G401 (cell line): ENCODE data around the gene SYT14. TPM values are rescaled to one million over a fixed set of nuclear protein-coding genes. Genes with fewer than 3 reads are reported as not detected.
"Not testable (repeated sequence)": the region's sequence is repeated elsewhere in the genome, so short reads cannot be mapped to it uniquely, and the experiment has no call there.

Experiments used
- DNase-seq: peaks from one replicate; pipeline ENCODE4 v3.0.0-alpha.2; 2015; ENCODE audit warnings: low spot score
- in situ Hi-C: cut with HindIII; loops from 2 replicates; pipeline ENCODE4 v1.10.0; 2016; ENCODE audit warnings: low sequenced_read_pairs, mixed read lengths
- total RNA-seq: library from RNA; depleted of rRNA; stranded (reverse); fragments of >200 nt; shearing (Covaris generic); gene quantifications from 2 replicates; pipeline ENCODE4 v1.2.3, GENCODE V29; 2014

SYT14 gene
- total RNA-seq, 1 experiment from 2014 or later, result 58.0 TPM

DNA sequence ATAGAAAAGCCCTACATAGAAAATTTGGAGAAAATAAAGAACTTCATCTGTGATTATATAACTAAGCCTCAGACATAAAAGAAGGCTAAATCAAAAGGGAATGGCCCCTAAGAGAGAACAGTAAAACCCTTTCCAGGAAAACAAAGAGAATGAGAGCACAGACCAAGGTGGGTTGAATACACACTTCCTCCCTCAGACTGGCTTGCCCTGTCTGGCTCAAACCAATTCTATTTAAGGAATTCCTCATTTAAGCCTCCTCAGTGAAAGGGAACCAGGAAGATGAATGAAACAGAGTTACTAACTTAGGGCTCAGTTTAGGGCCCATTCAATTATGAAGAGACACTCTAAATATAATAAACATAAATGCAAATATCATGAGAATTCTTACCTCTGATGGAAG, 10.6 kb upstream of the SYT14 start:
- DNase-seq, result no peak
- in situ Hi-C loops, result no loop called here

DNA sequence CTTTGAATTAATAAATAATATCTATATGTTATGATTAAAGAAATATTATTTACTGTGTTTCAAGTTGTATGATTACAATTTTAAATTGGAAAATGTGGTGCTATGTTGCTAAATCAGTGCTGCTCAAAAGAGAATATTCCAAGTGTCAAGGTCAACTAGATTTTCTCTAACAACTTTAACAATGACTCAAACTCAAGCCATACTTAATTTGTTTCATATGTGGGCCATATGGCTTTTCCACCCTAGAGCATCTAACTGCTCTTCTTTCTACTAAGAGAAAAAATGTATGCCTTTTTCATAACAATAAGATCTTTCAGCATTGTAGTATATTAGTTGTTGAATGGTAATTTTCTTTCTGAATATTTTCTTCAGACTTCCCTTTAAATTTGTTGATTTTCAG, 8.3 kb upstream of the SYT14 start:
- in situ Hi-C loops, result no loop called here
- DNase-seq, result no peak

DNA sequence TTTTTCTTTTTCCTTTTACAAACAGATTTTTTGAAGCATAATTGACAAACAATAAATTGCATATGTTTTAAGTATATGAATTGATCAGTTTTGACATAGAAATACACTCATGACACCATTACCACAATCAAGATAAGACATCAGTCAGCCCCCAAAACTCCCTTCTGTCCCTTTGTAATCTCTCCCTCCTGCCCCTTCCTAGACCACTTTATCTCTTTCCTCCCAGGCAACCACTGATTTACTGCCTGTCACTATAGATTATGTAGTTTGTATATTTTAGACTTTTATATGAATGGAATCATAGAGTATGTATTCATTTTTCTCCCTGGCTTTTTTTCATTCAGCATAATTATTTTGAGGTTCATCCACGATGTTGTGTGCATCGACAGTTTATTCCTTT, 6.9 kb upstream of the SYT14 start:
- in situ Hi-C loops, result no loop called here
- no peak for DNase-seq

DNA sequence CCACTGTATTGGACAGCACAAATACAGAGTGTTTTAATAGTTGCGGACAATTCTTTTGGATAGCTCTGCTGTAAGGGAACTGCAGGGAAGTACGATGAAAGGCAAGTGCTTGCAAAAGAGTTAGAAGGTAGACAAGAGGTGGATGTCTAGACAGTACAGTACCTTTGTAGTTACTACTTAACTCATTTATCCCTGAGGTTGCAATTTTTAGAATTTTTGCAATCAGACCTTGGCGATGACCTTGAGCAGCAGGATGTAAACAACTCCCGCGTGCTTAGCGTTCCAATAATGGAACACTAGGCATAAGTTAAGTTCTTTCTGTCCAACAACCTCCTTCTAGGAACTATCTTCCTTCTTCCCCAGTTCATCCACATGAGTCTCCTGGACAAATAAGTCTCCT, 1.9 kb upstream of the SYT14 start:
- DNase-seq, result no peak
- in situ Hi-C loops, result no loop called here

DNA sequence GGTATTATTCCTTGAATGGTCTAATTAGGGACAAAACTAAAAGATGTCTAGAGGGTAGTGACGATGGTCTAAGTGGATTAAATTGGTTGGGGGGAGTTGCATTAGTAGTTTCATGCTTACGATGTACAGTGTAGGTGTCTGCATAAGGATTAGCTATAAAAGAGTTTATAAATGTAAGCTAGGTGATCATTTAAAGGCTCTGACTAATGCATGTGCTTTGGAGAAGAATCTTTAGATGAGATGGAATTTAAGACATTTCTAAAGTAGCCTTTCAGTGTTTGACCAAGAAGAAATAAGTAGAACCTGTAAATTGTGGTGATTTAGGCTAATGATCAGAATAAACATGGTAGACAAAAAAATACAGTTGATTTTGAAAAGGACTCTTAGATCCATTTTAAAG, 7.4 kb downstream of the SYT14 start:
- in situ Hi-C loops, result no loop called here
- no peak for DNase-seq

DNA sequence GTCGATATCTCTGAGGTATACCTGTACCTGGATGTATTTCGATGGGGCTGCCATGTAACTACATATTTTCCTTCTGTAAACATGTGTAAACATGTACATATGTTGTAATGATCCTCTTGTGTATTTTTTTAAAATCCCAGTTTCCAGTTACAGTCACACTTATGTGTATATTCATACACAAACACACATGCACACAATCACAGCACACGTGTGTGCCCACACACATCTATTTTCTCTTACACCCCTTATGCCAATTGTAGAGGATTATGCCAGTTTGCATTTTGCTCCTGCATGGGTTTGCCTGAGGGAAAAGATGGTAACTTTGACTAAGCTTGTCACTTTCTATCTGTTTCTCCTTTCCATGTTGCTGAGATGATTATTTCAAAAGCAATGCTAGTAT, 10.1 kb downstream of the SYT14 start:
- in situ Hi-C loops, result no loop called here

DNA sequence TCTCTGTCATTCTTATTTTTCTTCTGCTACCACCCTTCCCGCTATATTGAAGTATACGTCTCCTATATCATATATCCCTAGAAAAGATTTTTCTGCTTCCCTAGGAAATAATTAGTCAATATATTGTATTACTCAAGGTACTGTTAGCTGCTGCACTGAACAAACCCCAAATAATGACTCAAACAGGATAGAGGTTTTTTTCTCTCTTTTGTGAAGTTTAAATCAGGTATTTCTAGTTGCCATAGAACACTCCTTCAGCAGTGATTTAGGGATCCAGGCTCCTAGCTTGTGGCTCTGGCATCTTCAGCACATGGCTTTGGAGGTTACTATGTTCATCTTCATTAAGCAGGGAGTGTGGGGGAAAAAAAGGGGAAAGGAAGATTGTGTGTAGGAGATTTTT, 18.1 kb downstream of the SYT14 start:
- in situ Hi-C loops, result no loop called here

More for the DNA sequence above, 10.1 kb downstream of the SYT14 start:
- no peak for DNase-seq

DNA sequence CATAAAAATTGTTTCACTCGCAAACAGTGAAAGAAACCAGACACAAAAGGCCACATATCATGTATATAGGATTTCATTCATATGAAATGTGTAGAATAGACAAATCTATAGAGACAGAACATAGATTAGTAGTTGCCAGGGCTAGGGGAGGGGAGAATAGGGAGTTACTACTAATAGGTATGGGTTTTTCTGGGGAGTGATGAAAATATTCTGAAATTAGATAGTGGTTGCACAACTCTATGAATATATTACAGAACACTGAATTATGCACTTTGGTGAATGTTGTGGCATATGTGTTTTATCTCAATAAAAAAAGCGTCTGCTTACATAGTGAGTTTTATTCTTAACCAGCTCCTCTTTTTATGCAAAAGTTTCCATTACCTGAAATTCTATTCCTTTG, 21.6 kb downstream of the SYT14 start:
- in situ Hi-C loops, result no loop called here
- DNase-seq, result no peak

More for the DNA sequence above, 18.1 kb downstream of the SYT14 start:
- DNase-seq, result no peak

DNA sequence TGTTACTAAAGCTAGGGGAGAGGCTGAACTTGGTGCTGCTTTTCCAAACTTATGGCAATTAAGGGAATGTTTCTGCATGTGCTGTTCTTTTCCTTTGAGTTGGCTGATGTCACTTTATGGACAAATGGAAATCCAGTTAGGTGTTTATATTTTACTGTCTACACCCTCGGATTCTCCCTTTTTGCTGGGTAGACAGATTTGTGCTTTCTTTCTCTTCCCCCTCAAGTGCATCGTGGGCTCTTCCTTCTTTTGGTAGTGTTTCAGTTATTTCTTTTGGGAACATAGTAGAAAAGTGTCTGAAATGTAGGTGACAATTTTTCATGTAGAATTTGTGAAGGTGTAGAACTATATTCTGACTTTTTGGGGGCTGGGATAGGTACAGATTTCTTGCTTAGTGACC, 22.9 kb downstream of the SYT14 start:
- in situ Hi-C loops, result no loop called here

DNA sequence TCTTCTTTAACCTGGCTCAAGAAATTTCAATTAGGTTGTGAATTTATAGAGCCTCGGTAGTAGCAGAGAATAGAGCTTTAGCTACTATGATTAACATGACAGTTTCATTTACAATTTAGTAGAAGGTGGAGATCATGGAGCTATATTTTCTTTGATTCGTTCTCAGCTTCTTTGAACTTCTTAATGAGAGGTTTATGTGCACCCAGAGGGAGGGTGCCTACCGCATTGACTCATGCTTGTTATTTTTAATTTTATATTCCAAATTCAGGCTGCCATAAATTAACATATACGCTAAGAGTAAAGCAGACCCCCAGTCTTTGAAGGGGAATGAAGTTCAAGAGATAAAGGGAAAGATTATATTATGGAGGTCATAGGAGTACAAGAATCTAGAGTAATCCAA, 24.4 kb downstream of the SYT14 start:
- in situ Hi-C loops, result no loop called here
- DNase-seq, result no peak

More for the DNA sequence above, 22.9 kb downstream of the SYT14 start:
- no peak for DNase-seq

DNA sequence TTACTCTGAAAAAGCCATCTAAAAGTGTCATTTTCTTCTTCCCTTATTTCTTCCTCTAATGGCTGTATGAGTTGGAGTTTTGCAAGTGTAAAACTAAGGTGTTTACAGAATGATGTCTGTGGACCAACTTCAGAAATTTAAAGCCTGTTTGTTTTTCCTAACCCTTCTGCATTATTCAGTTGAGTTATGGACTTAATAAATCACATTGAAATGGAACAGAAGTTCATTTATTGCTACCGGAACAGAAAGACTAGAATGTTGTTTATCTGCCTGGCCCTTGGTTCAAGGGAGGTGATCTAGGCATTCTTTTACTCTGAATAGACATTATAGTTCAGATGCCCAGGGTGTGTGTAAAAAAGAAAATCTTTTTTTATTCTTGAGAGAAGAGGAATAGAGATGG, 24.8 kb downstream of the SYT14 start:
- in situ Hi-C loops, result no loop called here

DNA sequence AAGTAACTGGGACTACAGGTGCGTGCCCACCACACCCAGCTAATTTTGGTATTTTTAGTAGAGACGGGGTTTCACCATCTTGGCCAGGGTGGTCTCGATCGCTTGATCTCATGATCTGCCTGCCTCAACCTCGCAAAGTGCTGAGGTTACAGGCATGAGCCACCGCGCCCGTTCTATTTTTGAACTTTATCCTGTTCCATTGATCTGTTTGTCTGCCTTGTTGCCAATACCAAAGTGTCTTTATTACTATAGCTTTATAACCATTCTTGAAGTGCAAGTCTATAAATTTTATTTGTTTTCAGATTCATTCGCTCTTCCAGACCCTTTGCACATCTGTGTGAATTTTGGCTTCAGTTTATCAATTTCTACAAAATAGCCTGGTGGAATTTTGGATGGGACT, 28.0 kb downstream of the SYT14 start:
- no peak for DNase-seq
- in situ Hi-C loops, result no loop called here

More for the DNA sequence above, 24.8 kb downstream of the SYT14 start:
- DNase-seq, result no peak

DNA sequence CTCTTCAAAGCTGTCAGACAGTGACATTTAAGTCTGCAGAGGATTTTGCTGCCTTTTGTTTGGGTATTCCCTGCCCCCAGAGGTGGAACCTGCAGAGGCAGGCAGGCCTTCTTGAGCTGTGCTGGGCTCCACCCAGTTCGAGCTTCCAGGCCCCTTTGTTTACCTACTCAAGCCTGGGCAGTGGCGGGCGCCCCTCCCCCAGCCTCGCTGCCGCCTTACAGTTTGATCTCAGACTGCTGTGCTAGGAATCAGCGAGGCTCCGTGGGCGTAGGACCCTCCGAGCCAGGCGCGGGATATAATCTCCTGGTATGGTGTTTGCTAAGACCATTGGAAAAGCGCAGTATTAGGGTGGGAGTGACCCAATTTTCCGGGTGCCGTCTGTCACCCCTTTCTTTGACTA, 40.7 kb downstream of the SYT14 start:
- DNase-seq, in situ Hi-C loops: not testable (repeated sequence)

DNA sequence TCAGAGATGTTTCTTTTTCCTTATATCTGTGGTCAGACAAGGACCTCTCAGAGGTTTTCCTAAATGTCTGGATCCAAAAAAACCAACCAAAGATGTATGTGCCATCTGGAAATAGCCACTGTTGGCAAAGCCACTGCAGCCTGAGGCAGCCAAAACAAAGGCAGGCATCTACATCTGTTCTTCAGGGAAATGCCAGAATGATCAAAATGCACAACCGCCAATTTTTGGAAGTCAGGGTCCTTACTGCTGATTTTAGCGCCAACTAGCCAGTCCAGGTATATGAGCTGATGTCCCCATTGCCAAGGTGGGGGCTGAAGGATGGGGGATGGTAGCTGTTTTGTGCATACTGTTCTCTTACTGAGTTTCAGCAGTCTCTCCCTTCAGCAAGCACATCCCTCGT, 45.9 kb downstream of the SYT14 start:
- peak; percentile 87 for DNase-seq
- in situ Hi-C loops, result no loop called here

DNA sequence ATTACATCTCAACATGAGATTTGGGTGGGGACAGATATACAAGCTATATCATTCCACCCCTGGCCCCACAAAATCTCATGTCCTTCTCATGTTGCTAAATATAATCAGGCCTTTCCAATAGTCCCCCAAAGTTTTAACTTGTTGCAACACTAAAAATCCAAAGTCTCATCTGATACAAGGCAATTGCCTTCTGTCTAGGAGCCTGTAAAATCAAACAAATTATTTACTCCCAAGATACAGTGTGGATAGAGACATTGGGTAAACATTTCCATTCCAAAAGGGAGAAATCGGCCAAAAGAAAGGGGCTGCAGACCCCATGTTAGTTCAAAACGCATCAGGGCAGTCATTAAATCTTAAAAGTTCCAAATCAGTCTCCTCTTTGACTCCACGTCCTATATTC, 47.0 kb downstream of the SYT14 start:
- DNase-seq, result no peak
- in situ Hi-C loops, result no loop called here

DNA sequence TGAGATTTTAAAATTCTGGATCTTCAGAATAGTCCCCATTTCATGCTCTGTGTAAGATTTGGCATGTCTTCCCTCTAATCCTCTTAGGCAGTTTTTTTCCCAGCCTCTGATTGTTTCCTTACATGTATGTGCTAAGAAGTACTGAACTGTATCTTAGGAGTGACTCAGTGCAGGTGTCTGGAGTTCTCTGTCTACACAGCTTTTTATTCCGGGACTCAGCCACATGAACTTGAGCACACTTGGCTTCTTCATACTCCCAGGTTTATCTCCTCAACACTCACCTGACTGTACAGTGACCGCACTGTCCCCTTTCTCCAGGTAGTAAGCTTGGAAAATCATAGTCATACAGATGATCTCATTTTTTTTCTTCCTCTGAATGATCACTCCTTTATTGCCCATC, 50.7 kb downstream of the SYT14 start:
- in situ Hi-C loops, result no loop called here
- DNase-seq, result no peak

DNA sequence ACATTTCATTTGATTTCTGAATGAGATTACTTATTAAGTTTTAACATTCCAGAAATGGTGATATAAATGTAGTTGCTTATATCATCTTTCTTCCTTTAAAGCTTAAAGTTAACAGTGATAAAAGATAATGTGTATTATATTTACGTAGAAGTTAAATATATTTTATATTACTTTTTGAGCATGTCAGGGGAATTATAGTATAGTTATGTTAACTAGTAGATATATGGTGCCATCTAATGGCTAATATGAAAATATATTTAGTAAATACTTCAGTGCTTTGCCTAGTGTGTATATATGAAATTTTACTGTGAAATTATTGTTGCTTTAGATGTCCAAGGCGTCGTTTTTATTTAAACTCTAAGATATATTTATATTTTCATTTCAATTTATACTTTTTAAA, 51.5 kb downstream of the SYT14 start:
- DNase-seq, result peak; percentile 40
- in situ Hi-C loops, result no loop called here

DNA sequence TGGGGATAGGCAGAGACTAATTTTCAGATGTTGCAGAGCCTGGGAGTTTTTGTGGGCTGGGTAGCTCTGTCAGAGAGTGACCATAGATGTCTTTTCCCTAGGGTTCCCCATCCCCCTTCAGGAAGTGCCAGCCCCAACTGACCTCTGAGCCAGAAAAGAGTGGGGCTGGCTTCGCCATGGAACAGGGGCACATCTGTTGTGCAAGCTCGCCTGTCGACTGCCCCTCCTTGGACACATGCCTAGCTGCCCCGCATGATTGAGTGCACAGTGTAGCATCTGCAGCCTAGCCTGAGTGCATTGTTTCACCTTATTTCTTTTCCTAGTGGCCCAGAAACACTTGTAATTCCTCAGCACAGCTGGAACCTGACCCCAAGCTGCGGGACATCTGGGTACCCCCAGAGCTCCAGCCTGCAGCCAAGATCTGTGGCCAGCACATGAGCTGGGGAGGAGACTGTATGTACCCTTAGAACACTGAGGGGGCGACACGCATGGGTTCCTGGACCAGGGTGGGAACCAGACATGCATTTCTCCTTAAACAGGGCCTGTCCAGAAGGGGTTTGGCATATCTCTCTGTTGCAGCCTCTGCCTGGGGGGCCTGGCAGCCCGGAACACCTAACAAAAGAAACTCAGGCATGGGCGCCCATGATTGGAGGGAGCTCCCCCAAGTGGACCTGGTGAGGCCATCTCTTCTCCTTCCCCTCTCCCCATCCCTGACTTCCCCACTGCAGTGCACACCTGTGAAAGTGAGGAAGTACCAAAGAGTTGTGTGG, 55.2 kb downstream of the SYT14 start:
- in situ Hi-C loops, result no loop called here

DNA sequence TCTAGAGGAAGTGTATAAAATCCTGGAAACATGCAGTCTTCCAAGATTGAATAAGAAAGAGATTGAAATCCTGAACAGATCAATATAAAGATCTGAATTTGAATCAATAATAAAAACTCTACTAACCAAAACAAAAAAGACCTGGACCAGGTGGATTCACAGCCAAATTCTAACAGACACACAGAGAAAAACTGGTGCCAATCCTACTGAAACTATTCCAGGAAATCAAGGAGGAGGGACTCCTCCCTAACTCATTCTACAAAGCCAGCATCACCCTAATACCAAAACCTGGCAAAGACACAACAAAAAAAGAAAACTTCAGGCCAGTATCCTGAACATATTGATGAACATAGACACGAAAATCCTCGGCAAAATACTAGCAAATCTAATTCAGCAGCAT, 58.3 kb downstream of the SYT14 start:
- DNase-seq, result peak; percentile 64
- in situ Hi-C loops, result no loop called here

More for the DNA sequence above, 55.2 kb downstream of the SYT14 start:
- no peak for DNase-seq

DNA sequence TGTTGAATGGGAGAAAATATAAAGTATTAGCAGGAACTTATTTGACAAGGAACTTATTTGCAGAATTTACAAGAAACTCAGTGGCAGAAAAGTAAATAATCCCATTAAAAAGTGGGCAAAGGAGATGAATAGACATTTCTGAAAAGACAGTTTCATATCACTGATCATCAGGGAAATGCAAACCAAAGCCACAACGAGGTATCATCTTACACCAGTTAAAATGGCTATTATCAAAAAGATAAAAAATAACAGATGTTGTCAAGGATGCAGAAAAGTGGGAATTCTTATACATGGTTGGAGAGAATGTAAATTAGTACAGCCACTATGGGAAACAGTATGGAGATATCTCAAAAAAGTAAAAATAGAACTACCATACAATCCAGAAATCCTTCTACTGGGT, 61.0 kb downstream of the SYT14 start:
- DNase-seq, result no peak
- in situ Hi-C loops, result no loop called here

DNA sequence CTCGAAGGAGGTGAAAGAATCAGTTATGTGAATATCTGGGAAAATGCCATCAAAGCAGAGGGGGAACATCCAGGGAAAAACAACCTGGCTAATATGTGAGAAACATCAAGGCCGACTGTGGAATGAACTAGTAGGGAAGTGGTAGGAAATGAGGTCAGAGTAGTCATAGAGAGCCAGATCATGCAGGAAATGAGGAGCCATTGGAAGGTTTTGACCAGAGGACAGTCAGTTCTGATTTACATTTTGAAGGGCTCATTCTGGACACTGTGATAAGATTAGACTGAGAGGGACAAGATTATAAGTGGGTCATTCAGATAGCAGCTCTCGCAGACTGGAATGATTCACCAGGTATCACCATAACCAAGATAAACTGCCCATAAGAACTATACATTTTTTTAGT, 63.7 kb downstream of the SYT14 start:
- in situ Hi-C loops, result no loop called here
- DNase-seq, result peak; percentile 74
